Tibial nerve (tissue), 3 donors: ENCODE data around the gene OR7G1.

Experiments used
- CTCF ChIP-seq, 5 experiments: fragments of 200-600 bp in 3 of 5; fragments of 450-650 bp in 2 of 5; sonication (generic) in 3 of 5; IDR thresholded peaks; one replicate each; pipeline ENCODE4 v1.5.1; 2016 to 2019; ENCODE audit warnings: antibody characterized with exemption in 5 of 5, mild to moderate bottlenecking in 3 of 5, moderate library complexity in 2 of 5
- POLR2A ChIP-seq, 2 donors: fragments of 450-650 bp; IDR thresholded peaks; one replicate each; pipeline ENCODE4 v1.6.1; 2017; ENCODE audit warnings: antibody characterized with exemption in 2 of 2, mild to moderate bottlenecking in 2 of 2, moderate library complexity in 2 of 2

GRCh38 chr19:9109959-9110358, 5.6 kb downstream of the OR7G1 start:
- no peak for TF ChIP-seq CTCF (IDR thresholded peaks at IDR 0.05)
- TF ChIP-seq POLR2A (IDR thresholded peaks at IDR 0.05), result no peak
